GM23338 (cell line): ENCODE results near the gene PPFIA2. TPM values are rescaled to one million over a fixed set of nuclear protein-coding genes. Genes with fewer than 3 reads are reported as not detected.

Experiments used
- ATAC-seq: fragments of 200-7000 bp; cut with Tn5 transposase; 3 replicates; pipeline ENCODE4 v1.9.1; 2020
- DNase-seq: peaks from one replicate; pipeline ENCODE4 v3.0.0-alpha.2; 2015; ENCODE audit warnings: low spot score
- H2AFZ ChIP-seq: fragments of 200-600 bp; sonication (generic); 2 replicates; pipeline ENCODE4 v1.8.0; 2016; ENCODE audit warnings: antibody characterized with exemption, mild to moderate bottlenecking, moderate library complexity
- H3F3A ChIP-seq: fragments of 200-600 bp; sonication (generic); replicated peaks from 2 replicates; pipeline ENCODE4 v1.8.0; 2017; ENCODE audit warnings: antibody characterized with exemption, mixed run types, low read depth
- H3K27ac ChIP-seq: fragments of 200-600 bp; sonication (generic); 2 replicates; pipeline ENCODE4 v1.6.1; 2016; ENCODE audit warnings: low read depth
- H3K27me3 ChIP-seq: fragments of 200-600 bp; sonication (generic); 2 replicates; pipeline ENCODE4 v1.8.0; 2016; ENCODE audit warnings: mild to moderate bottlenecking, mixed run types, moderate library complexity; ENCODE audit not compliant: insufficient read depth
- H3K36me3 ChIP-seq: fragments of 200-600 bp; sonication (generic); 2 replicates; pipeline ENCODE4 v1.8.0; 2016; ENCODE audit warnings: mild to moderate bottlenecking; ENCODE audit not compliant: insufficient read depth
- H3K4me1 ChIP-seq: fragments of 200-600 bp; sonication (generic); 2 replicates; pipeline ENCODE4 v1.8.0; 2016; ENCODE audit warnings: mild to moderate bottlenecking, moderate library complexity; ENCODE audit not compliant: insufficient read depth
- H3K4me2 ChIP-seq: fragments of 200-600 bp; sonication (generic); 2 replicates; pipeline ENCODE4 v1.7.1; 2017; ENCODE audit warnings: mixed run types
- H3K4me3 ChIP-seq: fragments of 200-600 bp; sonication (generic); 2 replicates; pipeline ENCODE4 v1.6.1; 2016; ENCODE audit warnings: mixed run types
- H3K79me2 ChIP-seq: fragments of 200-600 bp; sonication (generic); replicated peaks from 2 replicates; pipeline ENCODE4 v1.8.0; 2017; ENCODE audit warnings: mild to moderate bottlenecking; ENCODE audit not compliant: insufficient read depth
- H3K9me2 ChIP-seq: fragments of 200-600 bp; sonication (generic); 2 replicates; pipeline ENCODE4 v1.8.0; 2017; ENCODE audit not compliant: insufficient read depth
- H4K20me1 ChIP-seq: fragments of 200-600 bp; sonication (generic); replicated peaks from 2 replicates; pipeline ENCODE4 v1.8.0; 2017; ENCODE audit warnings: mild to moderate bottlenecking; ENCODE audit not compliant: insufficient read depth
- H3K27ac Mint-ChIP-seq: 2 replicates; pipeline ENCODE4 v1.8.0; 2020; ENCODE audit warnings: inconsistent platforms, mild to moderate bottlenecking, moderate library complexity, mixed read lengths
- H3K27me3 Mint-ChIP-seq: 3 replicates; pipeline ENCODE4 v1.8.0; 2022; ENCODE audit warnings: low read depth, mild to moderate bottlenecking, moderate library complexity, mixed read lengths, inconsistent platforms; ENCODE audit not compliant: insufficient read depth, poor library complexity
- H3K36me3 Mint-ChIP-seq: 3 replicates; pipeline ENCODE4 v1.8.0; 2021; ENCODE audit warnings: low read depth, mild to moderate bottlenecking, inconsistent platforms, moderate library complexity, mixed read lengths
- H3K4me1 Mint-ChIP-seq: 3 replicates; pipeline ENCODE4 v1.8.0; 2020; ENCODE audit warnings: mild to moderate bottlenecking, inconsistent platforms, mixed read lengths
- H3K4me3 Mint-ChIP-seq: 3 replicates; pipeline ENCODE4 v1.8.0; 2021; ENCODE audit warnings: moderate library complexity, mild to moderate bottlenecking, inconsistent platforms, mixed read lengths
- H3K9me3 Mint-ChIP-seq: 3 replicates; pipeline ENCODE4 v1.8.0; 2020; ENCODE audit warnings: moderate library complexity, mild to moderate bottlenecking, inconsistent platforms, mixed read lengths
- CREB1 ChIP-seq: fragments of 250-450 bp; sonication (Bioruptor Pico); IDR thresholded peaks from 2 replicates; pipeline ENCODE4 v1.5.0; 2020; ENCODE audit warnings: low read depth, mild to moderate bottlenecking, moderate library complexity
- EZH2 ChIP-seq: fragments of 200-600 bp; sonication (generic); IDR thresholded peaks from one replicate; pipeline ENCODE4 v1.8.0; 2017; ENCODE audit warnings: antibody characterized with exemption, mild to moderate bottlenecking, low read depth; ENCODE audit not compliant: unreplicated experiment
- EZH2phosphoT487 ChIP-seq: fragments of 200-600 bp; sonication (generic); IDR thresholded peaks from one replicate; pipeline ENCODE4 v1.8.1; 2018; ENCODE audit warnings: antibody characterized with exemption; ENCODE audit not compliant: unreplicated experiment
- JUNB ChIP-seq: IDR thresholded peaks from one replicate; pipeline ENCODE4 v1.6.1; 2016; ENCODE audit warnings: antibody characterized with exemption; ENCODE audit not compliant: unreplicated experiment
- NANOG ChIP-seq: IDR thresholded peaks from 2 replicates; pipeline ENCODE4 v1.6.1; 2016; ENCODE audit warnings: antibody characterized with exemption, borderline replicate concordance
- POLR2AphosphoS5 ChIP-seq: IDR thresholded peaks from 2 replicates; pipeline ENCODE4 v1.6.1; 2016; ENCODE audit warnings: antibody characterized with exemption, low read depth
- STAT1 ChIP-seq: IDR thresholded peaks from one replicate; pipeline ENCODE4 v1.6.1; 2016; ENCODE audit warnings: antibody characterized with exemption; ENCODE audit not compliant: unreplicated experiment
- ZNF114 ChIP-seq: fragments of 250-450 bp; sonication (Bioruptor Pico); IDR thresholded peaks from 2 replicates; pipeline ENCODE4 v1.5.0; 2020; ENCODE audit warnings: mild to moderate bottlenecking, moderate library complexity
- ZNF331 ChIP-seq: fragments of 250-450 bp; sonication (Bioruptor Pico); IDR thresholded peaks from 2 replicates; pipeline ENCODE4 v1.5.0; 2020; ENCODE audit warnings: low read depth, mild to moderate bottlenecking, moderate library complexity
- polyA plus RNA-seq: library from polyadenylated mRNA; unstranded; fragments of >200 nt; fragmentation: Nextera tagmentation; extraction: Ambion mirVana; gene quantifications from 2 replicates; pipeline ENCODE4 v1.2.1, GENCODE V29; 2016
- total RNA-seq: library from RNA; depleted of rRNA; stranded (reverse); fragments of >200 nt; shearing (Covaris generic); gene quantifications from 2 replicates; pipeline ENCODE4 v1.2.3, GENCODE V29; 2014
- TF ChIP-seq, protein P1 (sequence below), 2 experiments: fragments of 200-600 bp in 1 of 2; sonication (generic) in 1 of 2; conservative IDR thresholded peaks; 2 replicates each; pipeline versions ENCODE4 v1.5.1 to v1.6.1; 2016 to 2017; ENCODE audit warnings: antibody characterized with exemption in 2 of 2, low read depth in 2 of 2, mild to moderate bottlenecking in 2 of 2, moderate library complexity in 1 of 2
- TF ChIP-seq, protein P2 (sequence below): fragments of 250-450 bp; sonication (Bioruptor Pico); IDR thresholded peaks from 2 replicates; pipeline ENCODE4 v1.5.0; 2020; ENCODE audit warnings: mild to moderate bottlenecking, moderate library complexity
- TF ChIP-seq, protein P3 (sequence below): IDR thresholded peaks from one replicate; pipeline ENCODE4 v1.6.1; 2018; ENCODE audit warnings: antibody characterized with exemption; ENCODE audit not compliant: unreplicated experiment
- TF ChIP-seq, protein P4 (sequence below): IDR thresholded peaks from 2 replicates; pipeline ENCODE4 v1.6.1; 2016; ENCODE audit warnings: antibody characterized with exemption

Gene PPFIA2
- total and polyA plus RNA-seq, 2 experiments from 2014 or later: 5.4 to 7.2 TPM

DNA sequence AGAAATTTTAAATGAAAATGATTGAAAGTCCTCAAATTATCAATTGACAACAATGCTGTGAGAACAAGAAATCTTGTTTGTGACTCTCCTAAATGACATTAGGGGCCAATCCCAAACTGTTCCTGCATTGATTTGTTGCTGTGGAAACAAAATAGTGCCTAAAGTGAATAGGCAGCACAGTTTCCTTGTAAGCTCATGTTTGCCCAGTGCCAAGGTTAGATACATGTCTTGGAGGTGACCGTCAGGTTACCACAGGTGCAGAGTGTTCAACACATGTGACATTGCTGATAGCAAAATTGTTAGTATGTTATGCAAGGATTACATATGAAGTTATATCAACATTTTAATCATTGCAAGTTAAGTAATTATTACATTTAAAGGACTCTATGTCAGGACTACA is 388.7 kb downstream of the PPFIA2 start:
- Histone ChIP-seq H4K20me1 (no peaks in the 10 kb centered on the region), H3K36me3 (no peaks in the 10 kb centered on the region), H3K9me2 (no peaks in the 10 kb centered on the region), H3K79me2 (no peaks in the 10 kb centered on the region), H3K27me3 (no peaks in the 10 kb centered on the region), H3K4me1 (no peaks in the 10 kb centered on the region), H3K4me2 (no peak overlapping the region), H3K4me3 (no peak overlapping the region), H3F3A (no peaks in the 10 kb centered on the region), H2AFZ (no peak overlapping the region), H3K27ac (no peak overlapping the region)
- no peak for DNase-seq
- Mint-ChIP-seq H3K36me3 (no peaks in the 10 kb centered on the region), H3K4me1 (no peaks in the 10 kb centered on the region), H3K9me3 (no peaks in the 10 kb centered on the region), H3K4me3 (no peak overlapping the region), H3K27ac (no peak overlapping the region), H3K27me3 (no peaks in the 10 kb centered on the region)
- ATAC-seq: no peak
- TF ChIP-seq POLR2AphosphoS5 (no peak), ZNF331 (CRISPR knock-in tag) (no peak), EZH2 (no peak), CREB1 (CRISPR knock-in tag) (no peak), EZH2phosphoT487 (no peak), ZNF114 (CRISPR knock-in tag) (no peak), STAT1 (no peak), JUNB (no peak), NANOG (no peak)
- TF ChIP-seq, protein P1, sequence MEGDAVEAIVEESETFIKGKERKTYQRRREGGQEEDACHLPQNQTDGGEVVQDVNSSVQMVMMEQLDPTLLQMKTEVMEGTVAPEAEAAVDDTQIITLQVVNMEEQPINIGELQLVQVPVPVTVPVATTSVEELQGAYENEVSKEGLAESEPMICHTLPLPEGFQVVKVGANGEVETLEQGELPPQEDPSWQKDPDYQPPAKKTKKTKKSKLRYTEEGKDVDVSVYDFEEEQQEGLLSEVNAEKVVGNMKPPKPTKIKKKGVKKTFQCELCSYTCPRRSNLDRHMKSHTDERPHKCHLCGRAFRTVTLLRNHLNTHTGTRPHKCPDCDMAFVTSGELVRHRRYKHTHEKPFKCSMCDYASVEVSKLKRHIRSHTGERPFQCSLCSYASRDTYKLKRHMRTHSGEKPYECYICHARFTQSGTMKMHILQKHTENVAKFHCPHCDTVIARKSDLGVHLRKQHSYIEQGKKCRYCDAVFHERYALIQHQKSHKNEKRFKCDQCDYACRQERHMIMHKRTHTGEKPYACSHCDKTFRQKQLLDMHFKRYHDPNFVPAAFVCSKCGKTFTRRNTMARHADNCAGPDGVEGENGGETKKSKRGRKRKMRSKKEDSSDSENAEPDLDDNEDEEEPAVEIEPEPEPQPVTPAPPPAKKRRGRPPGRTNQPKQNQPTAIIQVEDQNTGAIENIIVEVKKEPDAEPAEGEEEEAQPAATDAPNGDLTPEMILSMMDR (conservative IDR thresholded peaks at IDR 0.05; ENCODE audit: low read depth in 2 of 2): no peak
- TF ChIP-seq, protein P2, sequence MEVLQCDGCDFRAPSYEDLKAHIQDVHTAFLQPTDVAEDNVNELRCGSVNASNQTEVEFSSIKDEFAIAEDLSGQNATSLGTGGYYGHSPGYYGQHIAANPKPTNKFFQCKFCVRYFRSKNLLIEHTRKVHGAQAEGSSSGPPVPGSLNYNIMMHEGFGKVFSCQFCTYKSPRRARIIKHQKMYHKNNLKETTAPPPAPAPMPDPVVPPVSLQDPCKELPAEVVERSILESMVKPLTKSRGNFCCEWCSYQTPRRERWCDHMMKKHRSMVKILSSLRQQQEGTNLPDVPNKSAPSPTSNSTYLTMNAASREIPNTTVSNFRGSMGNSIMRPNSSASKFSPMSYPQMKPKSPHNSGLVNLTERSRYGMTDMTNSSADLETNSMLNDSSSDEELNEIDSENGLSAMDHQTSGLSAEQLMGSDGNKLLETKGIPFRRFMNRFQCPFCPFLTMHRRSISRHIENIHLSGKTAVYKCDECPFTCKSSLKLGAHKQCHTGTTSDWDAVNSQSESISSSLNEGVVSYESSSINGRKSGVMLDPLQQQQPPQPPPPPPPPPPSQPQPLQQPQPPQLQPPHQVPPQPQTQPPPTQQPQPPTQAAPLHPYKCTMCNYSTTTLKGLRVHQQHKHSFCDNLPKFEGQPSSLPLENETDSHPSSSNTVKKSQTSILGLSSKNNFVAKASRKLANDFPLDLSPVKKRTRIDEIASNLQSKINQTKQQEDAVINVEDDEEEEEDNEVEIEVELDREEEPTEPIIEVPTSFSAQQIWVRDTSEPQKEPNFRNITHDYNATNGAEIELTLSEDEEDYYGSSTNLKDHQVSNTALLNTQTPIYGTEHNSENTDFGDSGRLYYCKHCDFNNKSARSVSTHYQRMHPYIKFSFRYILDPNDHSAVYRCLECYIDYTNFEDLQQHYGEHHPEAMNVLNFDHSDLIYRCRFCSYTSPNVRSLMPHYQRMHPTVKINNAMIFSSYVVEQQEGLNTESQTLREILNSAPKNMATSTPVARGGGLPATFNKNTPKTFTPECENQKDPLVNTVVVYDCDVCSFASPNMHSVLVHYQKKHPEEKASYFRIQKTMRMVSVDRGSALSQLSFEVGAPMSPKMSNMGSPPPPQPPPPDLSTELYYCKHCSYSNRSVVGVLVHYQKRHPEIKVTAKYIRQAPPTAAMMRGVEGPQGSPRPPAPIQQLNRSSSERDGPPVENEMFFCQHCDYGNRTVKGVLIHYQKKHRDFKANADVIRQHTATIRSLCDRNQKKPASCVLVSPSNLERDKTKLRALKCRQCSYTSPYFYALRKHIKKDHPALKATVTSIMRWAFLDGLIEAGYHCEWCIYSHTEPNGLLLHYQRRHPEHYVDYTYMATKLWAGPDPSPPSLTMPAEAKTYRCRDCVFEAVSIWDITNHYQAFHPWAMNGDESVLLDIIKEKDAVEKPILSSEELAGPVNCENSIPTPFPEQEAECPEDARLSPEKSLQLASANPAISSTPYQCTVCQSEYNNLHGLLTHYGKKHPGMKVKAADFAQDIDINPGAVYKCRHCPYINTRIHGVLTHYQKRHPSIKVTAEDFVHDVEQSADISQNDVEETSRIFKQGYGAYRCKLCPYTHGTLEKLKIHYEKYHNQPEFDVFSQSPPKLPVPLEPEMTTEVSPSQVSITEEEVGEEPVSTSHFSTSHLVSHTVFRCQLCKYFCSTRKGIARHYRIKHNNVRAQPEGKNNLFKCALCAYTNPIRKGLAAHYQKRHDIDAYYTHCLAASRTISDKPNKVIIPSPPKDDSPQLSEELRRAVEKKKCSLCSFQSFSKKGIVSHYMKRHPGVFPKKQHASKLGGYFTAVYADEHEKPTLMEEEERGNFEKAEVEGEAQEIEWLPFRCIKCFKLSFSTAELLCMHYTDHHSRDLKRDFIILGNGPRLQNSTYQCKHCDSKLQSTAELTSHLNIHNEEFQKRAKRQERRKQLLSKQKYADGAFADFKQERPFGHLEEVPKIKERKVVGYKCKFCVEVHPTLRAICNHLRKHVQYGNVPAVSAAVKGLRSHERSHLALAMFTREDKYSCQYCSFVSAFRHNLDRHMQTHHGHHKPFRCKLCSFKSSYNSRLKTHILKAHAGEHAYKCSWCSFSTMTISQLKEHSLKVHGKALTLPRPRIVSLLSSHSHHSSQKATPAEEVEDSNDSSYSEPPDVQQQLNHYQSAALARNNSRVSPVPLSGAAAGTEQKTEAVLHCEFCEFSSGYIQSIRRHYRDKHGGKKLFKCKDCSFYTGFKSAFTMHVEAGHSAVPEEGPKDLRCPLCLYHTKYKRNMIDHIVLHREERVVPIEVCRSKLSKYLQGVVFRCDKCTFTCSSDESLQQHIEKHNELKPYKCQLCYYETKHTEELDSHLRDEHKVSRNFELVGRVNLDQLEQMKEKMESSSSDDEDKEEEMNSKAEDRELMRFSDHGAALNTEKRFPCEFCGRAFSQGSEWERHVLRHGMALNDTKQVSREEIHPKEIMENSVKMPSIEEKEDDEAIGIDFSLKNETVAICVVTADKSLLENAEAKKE (CRISPR knock-in tag): no peak
- TF ChIP-seq, protein P3, sequence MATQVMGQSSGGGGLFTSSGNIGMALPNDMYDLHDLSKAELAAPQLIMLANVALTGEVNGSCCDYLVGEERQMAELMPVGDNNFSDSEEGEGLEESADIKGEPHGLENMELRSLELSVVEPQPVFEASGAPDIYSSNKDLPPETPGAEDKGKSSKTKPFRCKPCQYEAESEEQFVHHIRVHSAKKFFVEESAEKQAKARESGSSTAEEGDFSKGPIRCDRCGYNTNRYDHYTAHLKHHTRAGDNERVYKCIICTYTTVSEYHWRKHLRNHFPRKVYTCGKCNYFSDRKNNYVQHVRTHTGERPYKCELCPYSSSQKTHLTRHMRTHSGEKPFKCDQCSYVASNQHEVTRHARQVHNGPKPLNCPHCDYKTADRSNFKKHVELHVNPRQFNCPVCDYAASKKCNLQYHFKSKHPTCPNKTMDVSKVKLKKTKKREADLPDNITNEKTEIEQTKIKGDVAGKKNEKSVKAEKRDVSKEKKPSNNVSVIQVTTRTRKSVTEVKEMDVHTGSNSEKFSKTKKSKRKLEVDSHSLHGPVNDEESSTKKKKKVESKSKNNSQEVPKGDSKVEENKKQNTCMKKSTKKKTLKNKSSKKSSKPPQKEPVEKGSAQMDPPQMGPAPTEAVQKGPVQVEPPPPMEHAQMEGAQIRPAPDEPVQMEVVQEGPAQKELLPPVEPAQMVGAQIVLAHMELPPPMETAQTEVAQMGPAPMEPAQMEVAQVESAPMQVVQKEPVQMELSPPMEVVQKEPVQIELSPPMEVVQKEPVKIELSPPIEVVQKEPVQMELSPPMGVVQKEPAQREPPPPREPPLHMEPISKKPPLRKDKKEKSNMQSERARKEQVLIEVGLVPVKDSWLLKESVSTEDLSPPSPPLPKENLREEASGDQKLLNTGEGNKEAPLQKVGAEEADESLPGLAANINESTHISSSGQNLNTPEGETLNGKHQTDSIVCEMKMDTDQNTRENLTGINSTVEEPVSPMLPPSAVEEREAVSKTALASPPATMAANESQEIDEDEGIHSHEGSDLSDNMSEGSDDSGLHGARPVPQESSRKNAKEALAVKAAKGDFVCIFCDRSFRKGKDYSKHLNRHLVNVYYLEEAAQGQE: no peak
- TF ChIP-seq, protein P4, sequence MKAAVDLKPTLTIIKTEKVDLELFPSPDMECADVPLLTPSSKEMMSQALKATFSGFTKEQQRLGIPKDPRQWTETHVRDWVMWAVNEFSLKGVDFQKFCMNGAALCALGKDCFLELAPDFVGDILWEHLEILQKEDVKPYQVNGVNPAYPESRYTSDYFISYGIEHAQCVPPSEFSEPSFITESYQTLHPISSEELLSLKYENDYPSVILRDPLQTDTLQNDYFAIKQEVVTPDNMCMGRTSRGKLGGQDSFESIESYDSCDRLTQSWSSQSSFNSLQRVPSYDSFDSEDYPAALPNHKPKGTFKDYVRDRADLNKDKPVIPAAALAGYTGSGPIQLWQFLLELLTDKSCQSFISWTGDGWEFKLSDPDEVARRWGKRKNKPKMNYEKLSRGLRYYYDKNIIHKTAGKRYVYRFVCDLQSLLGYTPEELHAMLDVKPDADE: no peak
